GM12874 (cell line): ENCODE results near the gene NINL.

Experiments
- CTCF ChIP-seq: IDR thresholded peaks from 2 replicates; pipeline ENCODE4 v1.5.1; 2011; ENCODE audit warnings: low read depth, mild to moderate bottlenecking, control low read depth, low read length, moderate library complexity; ENCODE audit not compliant: insufficient read depth

The NINL gene

GRCh38 chr20:25537890-25538289 lies 47.4 kb downstream of the NINL start:
- no peak for TF ChIP-seq CTCF

DNA sequence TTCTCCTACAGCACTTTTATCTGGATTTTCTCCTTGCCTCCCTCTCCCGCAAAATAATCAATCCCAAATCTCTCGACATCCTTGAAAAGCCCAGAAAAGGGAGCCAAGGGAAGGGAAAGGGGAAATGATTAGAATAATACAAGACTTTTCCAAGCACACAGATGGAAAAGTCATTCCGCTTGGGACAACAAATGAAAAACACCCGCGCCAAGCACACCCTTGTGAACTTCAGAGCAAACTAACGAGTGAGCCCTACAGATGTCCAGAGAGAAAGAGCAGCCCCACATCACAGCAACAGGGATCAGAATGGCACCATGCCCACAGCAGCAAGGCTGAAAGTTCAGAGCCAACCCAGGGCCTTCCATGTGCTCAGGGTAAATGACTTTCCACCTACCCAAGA lies 49.6 kb downstream of the NINL start:
- TF ChIP-seq CTCF, result no peak

GRCh38 chr20:25534845-25535244 lies 50.5 kb downstream of the NINL start:
- no peak for TF ChIP-seq CTCF

GRCh38 chr20:25533920-25534700 lies 51.2 kb downstream of the NINL start:
- TF ChIP-seq CTCF, result no peak

DNA sequence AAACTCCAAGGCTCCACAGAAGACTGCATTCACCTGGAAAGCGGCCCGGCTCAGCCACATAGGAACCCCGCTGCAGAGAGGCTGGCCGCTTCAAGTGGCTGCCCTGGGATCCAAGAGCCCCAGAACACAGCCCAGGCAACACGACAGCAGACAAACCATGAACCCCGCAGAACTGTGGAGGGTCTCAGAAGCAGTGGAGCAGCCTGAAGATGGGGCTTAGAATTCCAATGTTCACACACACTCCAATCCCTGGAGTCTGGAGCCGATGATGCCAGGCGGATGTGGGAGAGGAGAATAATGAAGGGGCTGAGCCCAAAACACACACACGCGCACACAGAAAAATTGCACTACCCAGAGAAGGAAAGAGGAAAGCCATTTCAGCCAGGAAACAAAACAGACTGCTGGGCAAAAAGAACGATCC lies 52.4 kb downstream of the NINL start:
- no peak for TF ChIP-seq CTCF

- no peak for TF ChIP-seq CTCF
Measured at GRCh38 chr20:25532015-25532751, 53.1 kb downstream of the NINL start.

- no peak for TF ChIP-seq CTCF
Measured at GRCh38 chr20:25529295-25529951, 55.9 kb downstream of the NINL start.
